Astrocyte of the spinal cord (primary cell): ENCODE measurements around the gene RALGPS2.

Experiments
- DNase-seq: peaks from one replicate; pipeline ENCODE4 v3.0.0; 2011; ENCODE audit warnings: low read depth, low spot score
- H3K4me3 ChIP-seq: 2 replicates; pipeline ENCODE4 v1.5.1; 2011; ENCODE audit warnings: low read depth, mild to moderate bottlenecking, low read length, moderate library complexity
- CTCF ChIP-seq: IDR thresholded peaks from 2 replicates; pipeline ENCODE4 v1.5.1; 2012; ENCODE audit warnings: low read depth, mild to moderate bottlenecking, low read length, inconsistent platforms
- in situ Hi-C: cut with HindIII; loops from 2 replicates; pipeline ENCODE4 v1.10.0; 2017; ENCODE audit warnings: low sequenced_read_pairs

RALGPS2 gene

GRCh38 chr1:178885869-178886268 is 160.8 kb downstream of the RALGPS2 start:
- no peak for DNase-seq
- in situ Hi-C loops: no loop called here
- H3K4me3 ChIP-seq: no peak overlapping the region
- no peak for TF ChIP-seq CTCF

- DNase-seq: no peak
- in situ Hi-C loops: no loop called here
- H3K4me3 ChIP-seq: no peak overlapping the region
- no peak for TF ChIP-seq CTCF
These were observed 161.5 kb downstream of the RALGPS2 start for GRCh38 chr1:178886551-178886950.

GRCh38 chr1:178895928-178896327 is 170.9 kb downstream of the RALGPS2 start:
- no peak for TF ChIP-seq CTCF
- no peak overlapping the region for H3K4me3 ChIP-seq
- in situ Hi-C loops: no loop called here
- no peak for DNase-seq

GRCh38 chr1:178898401-178898800 is 173.4 kb downstream of the RALGPS2 start:
- no peak for DNase-seq
- H3K4me3 ChIP-seq: no peak overlapping the region
- in situ Hi-C loops: no loop called here
- TF ChIP-seq CTCF: no peak

- no peak for TF ChIP-seq CTCF
- H3K4me3 ChIP-seq: no peak overlapping the region
- in situ Hi-C loops: no loop called here
- DNase-seq: no peak
These were observed 174.4 kb downstream of the RALGPS2 start for GRCh38 chr1:178899402-178899801.

GRCh38 chr1:178901482-178902125 is 176.6 kb downstream of the RALGPS2 start:
- no peak overlapping the region for H3K4me3 ChIP-seq
- in situ Hi-C loops: no loop called here
- no peak for DNase-seq
- no peak for TF ChIP-seq CTCF
